ENCODE results near the gene PPT1. TPM values are rescaled to one million over a fixed set of nuclear protein-coding genes. Genes with fewer than 3 reads are reported as not detected.

The PPT1 gene
- total and polyA plus RNA-seq, 2 experiments from 2014 or later = 64.2 to 78.0 TPM

- no peaks in the 10 kb centered on the region for H4K20me1 ChIP-seq (ENCODE audit: insufficient read depth, poor library complexity, severe bottlenecking)
- TF ChIP-seq, protein P1, sequence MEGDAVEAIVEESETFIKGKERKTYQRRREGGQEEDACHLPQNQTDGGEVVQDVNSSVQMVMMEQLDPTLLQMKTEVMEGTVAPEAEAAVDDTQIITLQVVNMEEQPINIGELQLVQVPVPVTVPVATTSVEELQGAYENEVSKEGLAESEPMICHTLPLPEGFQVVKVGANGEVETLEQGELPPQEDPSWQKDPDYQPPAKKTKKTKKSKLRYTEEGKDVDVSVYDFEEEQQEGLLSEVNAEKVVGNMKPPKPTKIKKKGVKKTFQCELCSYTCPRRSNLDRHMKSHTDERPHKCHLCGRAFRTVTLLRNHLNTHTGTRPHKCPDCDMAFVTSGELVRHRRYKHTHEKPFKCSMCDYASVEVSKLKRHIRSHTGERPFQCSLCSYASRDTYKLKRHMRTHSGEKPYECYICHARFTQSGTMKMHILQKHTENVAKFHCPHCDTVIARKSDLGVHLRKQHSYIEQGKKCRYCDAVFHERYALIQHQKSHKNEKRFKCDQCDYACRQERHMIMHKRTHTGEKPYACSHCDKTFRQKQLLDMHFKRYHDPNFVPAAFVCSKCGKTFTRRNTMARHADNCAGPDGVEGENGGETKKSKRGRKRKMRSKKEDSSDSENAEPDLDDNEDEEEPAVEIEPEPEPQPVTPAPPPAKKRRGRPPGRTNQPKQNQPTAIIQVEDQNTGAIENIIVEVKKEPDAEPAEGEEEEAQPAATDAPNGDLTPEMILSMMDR (IDR thresholded peaks at IDR 0.05; ENCODE audit: poor library complexity) = no peak
- TF ChIP-seq EZH2phosphoT487 (IDR thresholded peaks at IDR 0.05; ENCODE audit: low read depth, severe bottlenecking, unreplicated experiment) (no peak), EZH2 (IDR thresholded peaks at IDR 0.05; ENCODE audit: borderline replicate concordance) (no peak)
- no peaks in the 10 kb centered on the region for H3K27me3 ChIP-seq
- H3K4me3 ChIP-seq = no peak overlapping the region
- no peak overlapping the region for H2AFZ ChIP-seq
- 94% methylated on average over 6 of the region's 6 CpGs for WGBS (ENCODE audit: low lambda C conversion rate, missing lambda C conversion rate)
- no peaks in the 10 kb centered on the region for H3K9me2 ChIP-seq (replicated peaks; ENCODE audit: insufficient read depth)
- H3K4me1 ChIP-seq (ENCODE audit: insufficient read depth) = no peaks in the 10 kb centered on the region
- no peak for DNase-seq (ENCODE audit: low spot score)
- no peaks in the 10 kb centered on the region for H3K79me2 ChIP-seq
- no peaks in the 10 kb centered on the region for H3K36me3 ChIP-seq (replicated peaks; ENCODE audit: insufficient read depth, low read depth)
- H3K4me2 ChIP-seq = no peak overlapping the region
- H3K9me3 ChIP-seq (ENCODE audit: low read depth) = no peaks in the 10 kb centered on the region
- H3K27ac ChIP-seq = no peak overlapping the region
These were observed 17.2 kb downstream of the PPT1 start for GRCh38 chr1:40079774-40080400.

DNA sequence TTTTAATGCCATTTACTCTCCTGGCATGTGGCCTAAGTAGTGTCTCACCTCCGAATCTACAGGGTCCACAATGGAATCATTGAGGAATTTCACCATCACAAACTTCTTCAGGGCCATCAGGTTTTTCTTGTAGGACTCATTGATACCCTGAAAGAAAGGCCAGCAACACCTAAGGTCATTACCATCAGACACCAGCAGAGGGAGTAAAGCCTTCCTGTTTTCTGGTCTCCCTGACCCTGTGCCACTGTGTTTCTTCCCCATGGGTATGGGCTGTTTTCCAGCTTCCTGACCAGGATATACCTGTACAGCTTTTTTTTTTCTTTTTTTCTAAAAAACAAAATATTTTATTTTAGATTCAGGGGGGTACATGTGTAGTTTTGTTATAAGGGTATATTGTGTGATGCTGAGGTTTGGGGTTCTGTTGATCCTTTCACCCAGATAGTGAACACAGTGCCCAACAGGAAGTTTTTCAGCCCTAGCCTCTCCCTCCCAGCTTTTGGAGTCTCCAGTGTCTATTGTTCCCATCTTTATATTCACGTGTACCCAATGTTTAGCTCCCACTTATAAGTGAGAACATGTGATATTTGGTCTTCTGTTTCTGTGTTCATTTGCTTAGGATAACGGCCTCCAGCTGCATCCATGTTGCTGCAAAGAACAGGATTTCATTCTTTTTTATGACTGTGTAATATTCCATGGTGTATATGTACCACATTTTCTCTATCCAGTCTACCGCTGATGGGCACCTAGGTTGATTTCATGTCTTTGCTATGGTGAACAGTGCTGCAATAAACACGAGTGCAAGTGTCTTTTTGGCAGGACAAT is 18.3 kb downstream of the PPT1 start:
- TF ChIP-seq EZH2 (IDR thresholded peaks at IDR 0.05; ENCODE audit: borderline replicate concordance) = no peak
- TF ChIP-seq, protein P1 (IDR thresholded peaks at IDR 0.05; ENCODE audit: poor library complexity) = peak; percentile 63
- no peak for TF ChIP-seq EZH2phosphoT487 (IDR thresholded peaks at IDR 0.05; ENCODE audit: low read depth, severe bottlenecking, unreplicated experiment)
- H3K27ac ChIP-seq = no peak overlapping the region
- no peaks in the 10 kb centered on the region for H3K9me3 ChIP-seq (ENCODE audit: low read depth)
- peak; percentile 74 for DNase-seq (ENCODE audit: low spot score)
- no peaks in the 10 kb centered on the region for H3K79me2 ChIP-seq
- no peaks in the 10 kb centered on the region for H4K20me1 ChIP-seq (ENCODE audit: insufficient read depth, poor library complexity, severe bottlenecking)
- WGBS (ENCODE audit: low lambda C conversion rate, missing lambda C conversion rate) = 91% methylated on average over 5 of the region's 5 CpGs
- H3K9me2 ChIP-seq (replicated peaks; ENCODE audit: insufficient read depth) = no peaks in the 10 kb centered on the region
- H3K4me2 ChIP-seq = no peak overlapping the region
- no peaks in the 10 kb centered on the region for H3K36me3 ChIP-seq (replicated peaks; ENCODE audit: insufficient read depth, low read depth)
- H2AFZ ChIP-seq = no peak overlapping the region
- H3K4me1 ChIP-seq (ENCODE audit: insufficient read depth) = no peaks in the 10 kb centered on the region
- no peak overlapping the region for H3K4me3 ChIP-seq
- H3K27me3 ChIP-seq = no peaks in the 10 kb centered on the region

- no peaks in the 10 kb centered on the region for H3K36me3 ChIP-seq (replicated peaks; ENCODE audit: insufficient read depth, low read depth)
- WGBS (ENCODE audit: low lambda C conversion rate, missing lambda C conversion rate) = 77% methylated on average over 5 of the region's 5 CpGs
- no peak overlapping the region for H3K4me3 ChIP-seq
These were observed 20.1 kb downstream of the PPT1 start for GRCh38 chr1:40076895-40077312.

More at GRCh38 chr1:40076895-40077312, 20.1 kb downstream of the PPT1 start:
- Histone ChIP-seq H3K27ac (peak overlapping the region; percentile 28), H3K79me2 (no peaks in the 10 kb centered on the region), H3K4me2 (no peak overlapping the region), H2AFZ (no peak overlapping the region), H3K9me2 (replicated peaks; ENCODE audit: insufficient read depth) (no peaks in the 10 kb centered on the region), H3K4me1 (ENCODE audit: insufficient read depth) (no peaks in the 10 kb centered on the region), H4K20me1 (ENCODE audit: insufficient read depth, poor library complexity, severe bottlenecking) (no peaks in the 10 kb centered on the region), H3K27me3 (no peaks in the 10 kb centered on the region), H3K9me3 (ENCODE audit: low read depth) (no peaks in the 10 kb centered on the region)
- DNase-seq (ENCODE audit: low spot score) = peak; percentile 54
- TF ChIP-seq EZH2 (IDR thresholded peaks at IDR 0.05; ENCODE audit: borderline replicate concordance) = no peak
- TF ChIP-seq, protein P1 (IDR thresholded peaks at IDR 0.05; ENCODE audit: poor library complexity) = no peak
- no peak for TF ChIP-seq EZH2phosphoT487 (IDR thresholded peaks at IDR 0.05; ENCODE audit: low read depth, severe bottlenecking, unreplicated experiment)
